RWPE2 (cell line): Measurements from ENCODE around the gene LIPC.

Source experiments
- ATAC-seq: fragments of 200-7000 bp; cut with Tn5 transposase; 3 replicates; pipeline ENCODE4 v1.9.1; 2021; ENCODE audit warnings: low read depth
- DNase-seq: peaks from one replicate; pipeline ENCODE4 v3.0.0-alpha.2; 2020; ENCODE audit warnings: low spot score
- H3K27ac ChIP-seq: fragments of 450-650 bp; 2 replicates; pipeline ENCODE4 v1.5.1; 2017; ENCODE audit warnings: mild to moderate bottlenecking; ENCODE audit not compliant: poor library complexity, severe bottlenecking
- H3K27me3 ChIP-seq: fragments of 250-450 bp; sonication (Bioruptor Pico); 2 replicates; pipeline ENCODE4 v1.5.1; 2021; ENCODE audit warnings: mild to moderate bottlenecking, moderate library complexity; ENCODE audit not compliant: insufficient read depth, poor library complexity, severe bottlenecking
- H3K36me3 ChIP-seq: fragments of 250-450 bp; sonication (Bioruptor Pico); 2 replicates; pipeline ENCODE4 v1.5.1; 2020; ENCODE audit warnings: low read depth, mild to moderate bottlenecking, moderate library complexity
- H3K4me1 ChIP-seq: fragments of 250-450 bp; sonication (Bioruptor Pico); 2 replicates; pipeline ENCODE4 v1.5.1; 2021; ENCODE audit warnings: mild to moderate bottlenecking, moderate library complexity; ENCODE audit not compliant: insufficient read depth, poor library complexity, severe bottlenecking
- H3K4me3 ChIP-seq: fragments of 250-450 bp; sonication (Bioruptor Pico); 2 replicates; pipeline ENCODE4 v1.5.1; 2021; ENCODE audit warnings: mild to moderate bottlenecking, moderate library complexity; ENCODE audit not compliant: severe bottlenecking
- H3K9me3 ChIP-seq: fragments of 250-450 bp; sonication (Bioruptor Pico); 2 replicates; pipeline ENCODE4 v1.5.1; 2021; ENCODE audit warnings: mild to moderate bottlenecking, moderate library complexity; ENCODE audit not compliant: severe bottlenecking
- CTCF ChIP-seq: fragments of 450-650 bp; IDR thresholded peaks from one replicate; pipeline ENCODE4 v1.5.1; 2017; ENCODE audit warnings: mild to moderate bottlenecking, moderate library complexity; ENCODE audit not compliant: poor library complexity, severe bottlenecking

Gene LIPC

GRCh38 chr15:58523634-58524033, 91.8 kb downstream of the LIPC start:
- no peaks in the 10 kb centered on the region for H3K27me3 ChIP-seq
- DNase-seq (no peak), ATAC-seq (no peak)
- TF ChIP-seq CTCF, result no peak
- H3K27ac ChIP-seq, result no peak overlapping the region
- no peaks in the 10 kb centered on the region for H3K9me3 ChIP-seq
- peaks cover 11% of the 10 kb centered on the region for H3K4me1 ChIP-seq
- H3K36me3 ChIP-seq, result no peaks in the 10 kb centered on the region
- no peak overlapping the region for H3K4me3 ChIP-seq

- ATAC-seq, result no peak; the same call in 2 of the 3 replicates
- TF ChIP-seq CTCF, result no peak
- Histone ChIP-seq H3K36me3 (no peaks in the 10 kb centered on the region), H3K4me1 (peaks cover 11% of the 10 kb centered on the region), H3K27me3 (no peaks in the 10 kb centered on the region), H3K4me3 (no peak overlapping the region), H3K9me3 (no peaks in the 10 kb centered on the region), H3K27ac (no peak overlapping the region)
- DNase-seq, result no peak
Observed at GRCh38 chr15:58524247-58524646, 92.5 kb downstream of the LIPC start.

GRCh38 chr15:58525991-58526421, 94.2 kb downstream of the LIPC start:
- TF ChIP-seq CTCF, result no peak
- Histone ChIP-seq H3K36me3 (no peaks in the 10 kb centered on the region), H3K27me3 (no peaks in the 10 kb centered on the region), H3K27ac (no peak overlapping the region), H3K4me3 (no peak overlapping the region), H3K4me1 (peaks cover 11% of the 10 kb centered on the region), H3K9me3 (no peaks in the 10 kb centered on the region)
- DNase-seq (no peak), ATAC-seq (no peak)

- H3K36me3 ChIP-seq, result no peaks in the 10 kb centered on the region
- ATAC-seq (no peak), DNase-seq (no peak)
- H3K27me3 ChIP-seq, result no peaks in the 10 kb centered on the region
- no peak for TF ChIP-seq CTCF
- peaks cover 4% of the 10 kb centered on the region for H3K4me1 ChIP-seq
- no peaks in the 10 kb centered on the region for H3K9me3 ChIP-seq
- H3K4me3 ChIP-seq, result no peak overlapping the region
- H3K27ac ChIP-seq, result no peak overlapping the region
Observed at GRCh38 chr15:58526647-58527192, 94.9 kb downstream of the LIPC start.

GRCh38 chr15:58527573-58528187, 95.9 kb downstream of the LIPC start:
- no peak overlapping the region for H3K27ac ChIP-seq
- H3K36me3 ChIP-seq, result no peaks in the 10 kb centered on the region
- H3K4me3 ChIP-seq, result no peak overlapping the region
- H3K4me1 ChIP-seq, result no peaks in the 10 kb centered on the region
- TF ChIP-seq CTCF, result no peak
- H3K27me3 ChIP-seq, result no peaks in the 10 kb centered on the region
- H3K9me3 ChIP-seq, result no peaks in the 10 kb centered on the region
- ATAC-seq (no peak), DNase-seq (peak; percentile 18)
